NCI-H1436 treated with DMSO at 0.1 percent for 48 hours (cell line): Measurements from ENCODE around the gene KCNH5.

Experiments
- DNase-seq: peaks from one replicate; lab custom pipeline; 2025; lab: John Stamatoyannopoulos, UW

The KCNH5 gene, protein sequence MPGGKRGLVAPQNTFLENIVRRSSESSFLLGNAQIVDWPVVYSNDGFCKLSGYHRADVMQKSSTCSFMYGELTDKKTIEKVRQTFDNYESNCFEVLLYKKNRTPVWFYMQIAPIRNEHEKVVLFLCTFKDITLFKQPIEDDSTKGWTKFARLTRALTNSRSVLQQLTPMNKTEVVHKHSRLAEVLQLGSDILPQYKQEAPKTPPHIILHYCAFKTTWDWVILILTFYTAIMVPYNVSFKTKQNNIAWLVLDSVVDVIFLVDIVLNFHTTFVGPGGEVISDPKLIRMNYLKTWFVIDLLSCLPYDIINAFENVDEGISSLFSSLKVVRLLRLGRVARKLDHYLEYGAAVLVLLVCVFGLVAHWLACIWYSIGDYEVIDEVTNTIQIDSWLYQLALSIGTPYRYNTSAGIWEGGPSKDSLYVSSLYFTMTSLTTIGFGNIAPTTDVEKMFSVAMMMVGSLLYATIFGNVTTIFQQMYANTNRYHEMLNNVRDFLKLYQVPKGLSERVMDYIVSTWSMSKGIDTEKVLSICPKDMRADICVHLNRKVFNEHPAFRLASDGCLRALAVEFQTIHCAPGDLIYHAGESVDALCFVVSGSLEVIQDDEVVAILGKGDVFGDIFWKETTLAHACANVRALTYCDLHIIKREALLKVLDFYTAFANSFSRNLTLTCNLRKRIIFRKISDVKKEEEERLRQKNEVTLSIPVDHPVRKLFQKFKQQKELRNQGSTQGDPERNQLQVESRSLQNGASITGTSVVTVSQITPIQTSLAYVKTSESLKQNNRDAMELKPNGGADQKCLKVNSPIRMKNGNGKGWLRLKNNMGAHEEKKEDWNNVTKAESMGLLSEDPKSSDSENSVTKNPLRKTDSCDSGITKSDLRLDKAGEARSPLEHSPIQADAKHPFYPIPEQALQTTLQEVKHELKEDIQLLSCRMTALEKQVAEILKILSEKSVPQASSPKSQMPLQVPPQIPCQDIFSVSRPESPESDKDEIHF

DNA sequence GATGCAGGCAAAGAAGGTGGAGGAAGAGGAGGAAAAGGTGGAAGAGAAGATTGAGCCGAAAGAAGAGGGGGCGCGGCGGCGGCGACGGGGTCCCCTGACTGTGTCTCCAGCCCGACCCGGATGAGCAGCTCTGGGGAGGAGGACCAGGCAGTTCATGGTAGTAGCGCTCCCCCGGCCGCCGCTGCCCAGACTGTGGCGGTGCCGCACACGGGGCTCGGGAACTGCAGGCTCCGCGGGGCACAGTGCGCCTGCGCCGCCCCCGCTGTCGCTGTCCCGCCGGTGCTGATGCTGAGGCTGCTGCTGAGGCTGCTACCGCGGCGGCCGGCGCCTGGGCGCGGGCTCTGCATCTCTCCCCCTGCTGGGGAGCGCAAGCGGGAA, at the start of gene KCNH5:
KCNH5 (minus strand) TSS at position 225 of the 378 bp plus-strand sequence. CDS start 272 bp downstream, outside the sequence.
- no peak for DNase-seq

DNA sequence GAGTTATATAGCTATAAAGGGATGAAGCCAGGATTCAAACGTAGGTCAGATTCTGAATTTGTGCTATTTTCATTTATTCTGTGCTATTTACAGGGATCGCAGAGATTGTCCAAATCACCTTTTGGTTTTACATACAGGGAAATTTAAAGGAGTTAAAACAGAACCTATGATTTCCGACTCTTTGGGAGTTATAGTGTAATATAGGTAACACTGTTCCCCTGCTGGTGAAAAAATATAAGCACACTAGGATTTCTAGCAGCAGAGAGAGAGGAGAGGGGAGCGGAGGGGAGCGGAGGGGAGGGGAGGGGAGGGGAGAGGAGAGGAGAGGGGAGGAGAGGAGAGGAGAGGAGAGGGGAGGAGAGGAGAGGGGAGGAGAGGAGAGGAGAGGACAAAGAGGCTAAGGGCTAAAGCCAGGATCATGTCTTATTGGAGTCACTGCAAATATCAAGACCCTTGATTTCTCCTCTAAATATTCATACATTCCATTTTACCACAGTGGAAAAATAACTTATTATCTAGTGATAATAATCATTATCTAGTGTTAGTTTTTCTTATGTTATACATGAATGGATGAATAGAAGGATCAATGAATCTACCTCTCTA, 46.2 kb upstream of the KCNH5 start:
- DNase-seq = no peak

DNA sequence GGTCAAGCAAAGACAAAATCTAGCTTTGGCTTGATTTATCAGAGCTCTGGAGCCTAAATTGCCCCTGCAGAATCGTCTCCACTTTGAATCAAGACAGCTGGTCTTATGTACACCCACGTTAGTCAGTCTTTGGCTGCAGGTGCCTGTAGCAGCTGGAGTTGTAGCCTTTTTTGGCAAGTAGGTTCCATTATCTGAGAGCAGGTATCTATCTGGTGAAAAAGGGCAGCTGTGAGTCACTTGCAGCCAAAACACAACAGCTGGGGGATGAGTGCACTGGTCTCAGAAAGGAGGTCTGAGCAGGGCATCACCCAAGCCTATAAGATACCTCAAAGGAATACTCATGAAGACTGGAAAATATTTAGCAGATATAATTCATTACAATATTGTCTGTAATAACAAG, 43.6 kb upstream of the KCNH5 start:
- DNase-seq = no peak

DNA sequence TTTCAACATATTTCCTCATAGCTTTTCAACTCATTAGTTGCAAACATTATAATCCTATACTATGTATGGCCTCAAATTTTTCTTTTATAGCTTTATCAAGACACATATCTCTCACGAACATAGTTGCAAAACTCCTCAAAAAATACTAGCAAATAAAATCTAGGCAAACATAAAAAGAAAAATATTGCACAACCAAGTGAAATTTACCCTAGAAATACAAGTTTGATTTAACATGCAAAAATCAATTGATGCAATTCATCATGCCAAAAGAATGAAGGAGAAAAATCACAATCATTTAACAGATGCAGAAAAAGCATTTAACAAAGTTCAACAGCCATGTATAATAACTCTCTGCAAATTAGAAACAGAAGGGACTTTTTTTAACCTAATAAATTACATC, 33.3 kb upstream of the KCNH5 start:
- no peak for DNase-seq

DNA sequence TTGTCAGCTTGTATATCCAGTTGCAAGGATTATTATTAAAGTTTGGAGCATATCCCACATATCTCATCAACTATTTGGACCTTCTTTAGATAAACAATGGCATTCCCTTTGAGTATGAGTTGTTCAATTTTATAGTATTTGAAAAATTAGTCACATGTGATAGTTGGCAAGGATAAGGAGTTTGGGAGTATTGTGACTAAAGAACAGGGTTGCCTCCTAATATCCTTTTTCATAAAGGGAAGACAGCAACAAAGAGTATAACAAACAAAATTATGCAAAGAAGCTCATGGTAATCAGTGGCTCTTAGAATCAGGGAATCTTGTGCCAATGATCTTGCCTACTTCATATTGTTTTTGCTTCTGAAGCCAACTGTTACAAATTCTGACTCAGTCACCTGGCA, 31.2 kb upstream of the KCNH5 start:
- DNase-seq = no peak

DNA sequence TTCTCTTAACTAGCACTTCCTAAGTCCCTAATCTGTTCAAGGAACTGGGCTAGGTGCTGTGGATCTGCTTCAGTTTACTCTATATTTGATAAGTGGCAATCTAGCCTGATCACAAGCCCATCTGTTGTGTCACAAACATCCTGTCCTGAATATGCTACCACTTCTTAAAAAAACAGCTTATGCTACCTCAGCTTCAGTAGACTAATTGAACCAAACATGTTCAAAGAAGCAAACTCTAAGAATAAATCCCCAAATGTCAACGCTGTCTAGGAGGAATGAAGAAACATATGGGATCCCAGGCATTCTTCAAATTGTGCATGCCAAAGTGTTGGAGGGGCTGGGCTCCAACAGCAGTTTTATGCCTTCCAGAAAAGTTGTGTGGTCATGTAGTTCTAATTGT, 10.4 kb upstream of the KCNH5 start:
- no peak for DNase-seq

DNA sequence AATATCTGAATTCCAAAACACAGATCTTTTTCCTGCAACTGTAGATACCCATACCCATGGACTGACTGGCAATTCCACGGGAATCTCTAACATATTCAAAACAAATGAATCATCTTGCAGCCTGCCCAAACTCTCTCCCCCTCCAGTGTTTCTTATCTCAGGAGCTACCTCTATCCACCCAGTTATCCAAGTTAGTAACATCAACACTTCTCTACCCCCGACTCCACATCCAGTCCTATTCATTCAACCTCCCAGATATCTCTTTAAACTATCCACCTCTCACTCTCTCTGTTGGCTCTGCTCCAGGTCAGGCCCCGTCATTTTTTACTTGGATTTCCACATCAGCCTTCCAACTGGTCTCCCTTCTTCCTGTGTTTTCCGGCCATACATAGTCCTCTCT, 6.7 kb upstream of the KCNH5 start:
- DNase-seq = no peak

DNA sequence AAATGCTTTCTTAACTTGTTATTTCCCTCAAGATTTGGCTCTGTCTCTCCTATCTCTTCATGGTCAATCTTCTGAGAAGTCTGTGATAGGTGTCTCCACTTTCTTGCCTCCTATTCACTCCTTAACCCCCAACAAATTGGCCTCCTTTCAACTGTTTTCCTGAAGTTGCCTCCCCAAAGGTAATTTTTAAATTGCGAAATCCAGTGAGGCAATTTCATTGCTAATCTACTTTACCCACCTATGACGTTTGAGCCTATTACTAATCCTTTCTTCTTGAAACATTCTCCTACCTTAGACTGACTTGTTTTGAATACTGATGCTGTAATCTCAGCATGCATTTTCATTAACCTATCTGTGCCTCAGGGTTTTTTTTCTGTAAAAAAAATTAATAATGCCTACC, 6.0 kb upstream of the KCNH5 start:
- DNase-seq = no peak

DNA sequence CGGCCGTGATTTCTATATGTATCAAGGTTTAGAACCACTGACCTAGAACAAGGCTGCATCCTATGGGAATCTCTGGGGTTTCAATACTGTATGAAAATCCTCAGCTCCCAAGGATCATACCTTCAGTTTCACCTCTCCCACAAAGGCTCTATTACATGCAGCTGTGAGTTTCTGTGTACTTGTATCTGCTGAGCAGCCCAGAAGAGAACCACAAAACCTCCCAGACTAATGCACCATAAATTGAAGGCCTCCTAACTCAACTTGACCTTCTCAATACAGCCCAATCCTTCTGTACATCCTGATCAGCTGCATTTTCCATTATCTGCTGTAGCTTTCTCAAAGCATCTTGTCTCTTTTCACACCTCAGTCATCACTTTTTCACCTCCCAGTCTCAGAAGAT, 5.4 kb upstream of the KCNH5 start:
- no peak for DNase-seq

DNA sequence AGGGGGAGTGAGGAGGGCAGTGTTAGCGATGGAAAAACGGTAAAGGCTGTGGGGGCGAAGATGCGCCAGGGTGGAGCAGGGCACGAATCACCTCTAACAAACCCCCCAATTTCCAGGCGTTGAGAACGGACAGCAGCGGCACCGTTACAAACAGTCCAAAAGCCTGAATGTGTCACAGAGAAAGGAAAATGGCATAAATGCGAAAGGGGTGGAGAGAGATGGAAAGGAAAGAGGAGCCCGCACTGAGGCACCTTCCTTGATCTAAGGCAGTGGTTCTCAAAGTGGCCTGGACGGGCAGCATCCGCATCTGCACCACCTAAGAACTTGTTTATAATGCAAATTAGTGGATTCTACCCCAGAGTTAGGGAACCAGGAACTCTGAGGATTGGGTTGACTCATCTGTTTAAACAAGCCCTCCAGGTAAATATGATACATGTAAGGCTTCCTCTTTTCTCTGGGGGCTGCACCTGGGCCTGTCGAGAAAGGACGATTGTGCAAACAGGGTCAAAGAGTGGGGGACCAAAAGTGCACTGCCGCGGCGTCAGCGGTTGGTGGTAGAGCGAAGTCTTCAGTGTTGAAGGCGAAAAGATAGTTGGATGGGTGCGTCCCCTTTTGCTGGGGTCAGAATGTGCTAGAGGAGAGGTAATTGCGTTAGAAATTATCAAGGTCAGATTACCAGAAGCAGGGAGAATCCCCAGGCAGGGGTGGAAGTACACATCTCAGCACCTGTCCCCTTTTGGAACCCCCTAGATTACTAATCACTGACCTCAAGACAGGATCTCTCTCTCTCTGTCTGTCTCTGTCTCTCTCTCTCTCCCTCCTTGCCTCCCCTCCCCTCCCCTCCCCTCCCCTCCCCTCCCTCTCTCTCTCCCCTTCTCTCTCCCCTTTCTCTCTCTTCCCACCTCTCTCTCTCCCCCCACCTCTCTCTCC, 1.3 kb upstream of the KCNH5 start:
- DNase-seq = no peak

DNA sequence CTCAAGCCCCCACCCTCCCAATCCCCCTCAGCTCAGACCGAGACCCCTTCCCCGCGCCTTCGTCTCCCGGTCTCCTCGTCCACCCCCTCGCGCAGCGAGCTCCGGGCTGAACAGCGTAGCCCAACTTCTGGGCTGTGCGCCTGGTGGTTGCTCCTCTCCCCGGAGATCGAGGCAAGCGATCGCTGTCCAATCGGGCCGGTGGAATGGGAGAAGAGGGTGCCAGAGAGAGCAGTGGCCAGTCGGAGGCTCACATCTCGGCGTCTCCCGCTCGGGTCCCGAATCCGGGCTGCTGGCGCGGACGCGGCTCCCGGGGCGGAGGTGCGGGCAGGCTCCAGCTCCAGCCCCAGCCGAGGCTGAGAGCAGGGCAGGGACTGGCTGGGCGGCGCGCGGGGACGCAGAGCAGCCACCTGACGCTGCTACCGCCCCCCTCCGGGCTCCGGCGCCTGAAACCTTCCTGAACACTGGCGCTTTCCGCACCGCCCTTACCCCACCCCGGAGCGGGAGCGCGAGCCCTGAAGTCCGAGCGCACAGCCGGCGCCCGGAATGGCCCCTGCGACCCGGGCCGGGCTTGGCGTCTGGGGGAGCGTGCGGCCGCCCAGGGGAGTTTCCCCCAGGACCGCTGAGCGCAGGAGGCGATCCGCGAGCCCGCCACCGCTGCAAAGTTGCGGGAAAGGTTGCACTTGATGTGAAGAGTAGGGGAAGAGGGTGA, 508 bp upstream of the KCNH5 start:
- DNase-seq = peak; percentile 20

DNA sequence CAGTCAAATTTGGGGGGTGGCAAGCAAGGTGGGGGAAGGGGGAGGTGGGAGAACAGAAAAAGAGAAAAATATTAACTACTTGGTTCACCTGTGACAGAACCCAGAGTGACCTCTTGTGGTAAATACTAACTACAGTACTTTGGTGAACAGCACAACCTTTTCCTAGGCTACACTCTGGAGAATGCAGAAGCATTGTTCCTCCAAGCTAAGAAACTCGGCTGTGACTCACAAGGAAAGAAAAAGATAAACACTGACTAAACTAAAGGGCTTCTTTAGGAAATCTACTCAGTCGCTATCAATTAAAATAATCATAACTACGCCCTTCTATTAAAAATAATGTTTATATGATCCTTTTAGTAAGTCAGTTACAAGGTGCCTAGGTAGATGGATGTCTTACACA, 5.4 kb downstream of the KCNH5 start:
- peak; percentile 33 for DNase-seq

DNA sequence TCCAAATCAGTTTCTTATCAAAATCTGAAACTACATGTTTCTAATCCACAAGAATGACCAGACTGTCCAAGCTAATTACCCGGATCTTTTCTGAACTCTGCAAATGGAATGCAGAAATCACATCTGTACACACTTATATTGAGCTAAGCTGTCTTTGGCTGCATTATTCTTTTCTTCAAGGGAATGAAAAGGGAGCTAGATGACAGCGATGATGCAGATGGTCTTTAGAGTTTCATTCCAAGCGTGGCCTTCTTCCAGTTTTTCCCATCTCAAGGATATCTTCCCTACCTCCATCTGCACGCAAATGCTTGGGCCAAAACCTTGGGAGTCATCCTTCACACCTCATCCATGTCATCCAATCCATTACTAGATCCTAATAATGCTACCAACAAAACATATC, 12.6 kb downstream of the KCNH5 start:
- no peak for DNase-seq

DNA sequence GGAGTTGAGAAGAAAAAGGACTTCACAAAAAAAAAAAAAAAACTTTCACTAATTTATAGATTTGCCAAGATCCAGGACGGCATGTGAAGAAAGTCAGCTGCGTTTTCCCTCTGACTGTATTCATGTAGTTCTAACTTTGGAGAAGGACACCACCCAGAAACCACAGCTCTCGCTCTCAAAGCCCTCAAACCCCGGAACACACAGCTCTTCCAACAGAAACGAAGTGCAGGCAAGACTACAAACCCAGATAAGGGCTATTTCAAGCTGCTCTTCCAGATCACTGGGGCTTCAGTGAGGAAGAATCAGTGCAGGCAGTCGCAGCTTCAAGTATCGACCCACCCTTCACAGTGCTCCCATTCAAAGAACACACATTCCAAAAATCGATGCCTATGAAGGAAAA, 13.2 kb downstream of the KCNH5 start:
- DNase-seq = no peak

DNA sequence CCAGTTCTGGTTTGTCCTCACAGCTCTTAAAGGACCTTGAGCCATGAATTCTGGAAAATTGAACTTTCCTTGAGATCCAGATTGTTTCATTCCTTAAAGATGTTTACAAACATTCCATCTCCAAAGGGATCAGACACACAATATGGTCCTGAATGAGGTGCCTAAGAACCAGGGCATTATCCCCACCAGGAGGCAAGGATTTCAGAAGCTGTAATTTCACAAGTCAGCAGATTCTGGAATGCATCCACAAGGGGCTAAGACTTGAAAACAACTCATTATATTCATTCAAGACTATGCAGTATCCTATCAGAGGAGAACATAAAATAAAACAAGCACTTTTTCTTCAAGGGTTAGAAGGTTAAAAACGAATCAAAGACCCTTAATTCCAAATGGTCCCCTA, 15.1 kb downstream of the KCNH5 start:
- DNase-seq = no peak

DNA sequence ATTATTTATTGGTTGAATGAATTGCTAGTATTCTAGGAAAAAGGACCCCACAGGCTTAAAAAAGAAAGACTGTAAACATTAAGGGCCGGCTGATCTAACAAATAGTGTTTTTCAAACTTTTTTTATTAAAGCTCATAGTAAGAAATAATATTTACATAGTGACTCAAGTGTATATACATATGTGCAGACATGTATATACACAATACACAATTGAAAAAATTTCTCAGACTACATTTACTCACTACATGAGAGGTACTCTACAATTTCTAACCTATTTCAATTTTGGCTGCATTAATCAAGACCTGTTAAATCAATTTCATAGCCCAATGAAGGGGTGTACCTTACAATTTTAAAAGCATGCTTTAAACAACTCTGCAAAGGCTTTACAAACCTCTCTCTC, 17.5 kb downstream of the KCNH5 start:
- no peak for DNase-seq

DNA sequence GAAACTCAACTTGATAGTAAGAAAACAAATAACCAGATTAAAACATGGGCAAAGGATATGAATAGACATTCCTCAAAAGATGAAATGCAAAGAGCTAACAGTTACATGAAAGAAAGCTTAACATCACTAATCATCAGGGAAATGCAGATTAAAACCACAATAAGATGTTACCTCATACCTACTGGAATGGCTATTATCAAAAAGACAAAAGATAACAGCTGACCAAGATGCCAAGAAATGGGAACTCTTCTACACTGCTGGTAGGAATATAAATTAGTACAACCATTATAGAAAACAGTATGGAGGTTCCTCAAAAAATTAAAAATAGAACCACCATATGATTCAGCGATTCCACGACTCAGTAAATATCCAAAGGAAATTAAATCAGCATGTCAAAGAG, 18.8 kb downstream of the KCNH5 start:
- DNase-seq = no peak

DNA sequence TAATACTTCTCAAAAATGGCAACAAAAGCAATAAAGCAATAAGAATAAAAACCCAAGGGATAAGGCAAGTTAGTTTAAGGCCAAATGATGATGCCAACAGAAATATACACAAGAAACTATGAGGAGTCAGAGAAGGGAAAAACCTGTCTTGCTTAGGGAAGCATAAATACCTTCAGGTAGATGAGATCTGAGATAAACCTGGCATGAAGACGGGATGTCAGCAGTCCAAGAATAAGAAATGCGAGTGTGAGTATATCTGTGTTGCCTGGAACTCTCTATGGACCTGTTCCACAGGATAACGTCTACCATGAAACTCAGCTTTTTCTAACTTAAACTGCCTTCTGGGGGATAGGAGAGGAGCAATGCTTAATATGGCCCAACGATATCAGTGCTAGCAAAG, 30.6 kb downstream of the KCNH5 start:
- no peak for DNase-seq

DNA sequence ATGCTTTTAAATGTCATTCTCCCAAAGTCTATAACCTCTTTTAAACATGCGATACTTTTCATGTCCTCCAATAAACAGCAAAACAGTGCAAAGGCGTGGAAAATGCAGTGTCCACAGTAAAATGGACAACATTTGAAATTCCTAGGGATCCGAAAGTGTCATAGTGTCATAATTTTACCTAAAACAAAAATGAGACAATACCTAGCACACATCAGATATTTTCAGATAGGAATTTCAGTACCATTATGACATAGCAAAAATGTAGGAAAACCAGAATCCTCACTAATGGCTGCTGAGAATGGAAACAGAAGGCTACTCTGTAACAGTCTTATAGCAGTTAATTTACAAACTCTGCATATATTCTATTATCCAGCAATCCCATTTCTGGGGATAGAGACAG, 33.1 kb downstream of the KCNH5 start:
- DNase-seq = no peak

DNA sequence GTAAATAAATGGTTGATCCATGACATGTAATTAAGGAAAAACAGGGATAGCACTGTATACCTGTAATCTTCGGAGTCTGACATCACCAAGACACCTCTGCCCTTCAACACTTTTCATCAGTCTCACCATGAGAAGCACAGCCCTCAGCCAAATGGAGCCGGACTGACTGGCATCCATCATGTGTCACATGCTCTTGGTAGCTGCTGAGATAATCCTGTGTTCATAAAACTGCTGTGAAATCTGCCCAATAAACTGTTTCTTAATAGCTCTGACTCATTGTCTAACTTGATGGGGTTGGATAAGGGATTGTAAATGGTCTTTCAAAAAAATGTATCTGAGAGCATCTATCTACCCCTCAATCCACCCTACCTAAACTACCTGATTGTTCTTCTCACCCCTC, 33.6 kb downstream of the KCNH5 start:
- DNase-seq = no peak

DNA sequence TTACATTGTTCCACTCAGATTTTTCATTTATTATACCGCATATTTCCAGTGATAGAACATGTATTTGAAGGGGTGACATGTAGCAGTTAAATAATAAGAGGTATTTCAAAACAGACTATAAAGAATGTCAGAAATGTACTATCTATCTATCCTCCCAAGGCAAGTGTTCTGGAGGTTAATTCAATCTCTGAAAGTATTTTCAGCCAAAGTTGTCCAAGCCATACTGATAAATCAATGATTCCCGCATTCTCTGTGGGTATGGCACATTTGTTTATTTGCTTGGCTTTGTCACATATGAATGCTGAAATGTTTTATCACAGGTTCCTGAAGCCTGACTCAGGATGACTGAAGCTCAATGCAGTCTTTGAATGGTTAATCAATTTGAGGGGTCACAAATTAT, 35.8 kb downstream of the KCNH5 start:
- no peak for DNase-seq
